HepG2 (cell line): ENCODE data around the gene TNNI2. TPM values are rescaled to one million over a fixed set of nuclear protein-coding genes. Genes with fewer than 3 reads are reported as not detected.

Experiments
- BCLAF1 ChIP-seq: fragments of 450-650 bp; IDR thresholded peaks from 2 replicates; pipeline ENCODE4 v1.6.1; 2017; ENCODE audit warnings: mild to moderate bottlenecking
- E2F2 ChIP-seq: sonication (generic); formaldehyde crosslinking; IDR thresholded peaks from 2 replicates; pipeline ENCODE4 v1.4.0; 2020; ENCODE audit warnings: missing genetic modification reagents, borderline replicate concordance
- ELF3 ChIP-seq: IDR thresholded peaks from 2 replicates; pipeline ENCODE4 v1.6.1; 2016; ENCODE audit warnings: missing genetic modification reagents, missing compliant biosample characterization
- FOXJ3 ChIP-seq: sonication (generic); formaldehyde crosslinking; IDR thresholded peaks from 2 replicates; pipeline ENCODE4 v1.4.0; 2020; ENCODE audit warnings: missing genetic modification reagents, mild to moderate bottlenecking, borderline replicate concordance
- GPBP1L1 ChIP-seq: sonication (generic); formaldehyde crosslinking; IDR thresholded peaks from 2 replicates; pipeline ENCODE4 v1.5.0; 2020; ENCODE audit warnings: mild to moderate bottlenecking, missing genetic modification reagents
- MED8 ChIP-seq: sonication (generic); formaldehyde crosslinking; IDR thresholded peaks from 2 replicates; pipeline ENCODE4 v1.8.1; 2023; ENCODE audit warnings: mild to moderate bottlenecking, missing genetic modification reagents; ENCODE audit not compliant: insufficient replicate concordance
- NFKBIZ ChIP-seq: IDR thresholded peaks from 2 replicates; pipeline ENCODE4 v1.6.1; 2018; ENCODE audit warnings: missing genetic modification reagents, missing compliant biosample characterization
- NR2F6 ChIP-seq, 2 experiments: IDR thresholded peaks; 2 replicates each; pipeline ENCODE4 v1.6.1; 2016; ENCODE audit warnings: antibody characterized with exemption in 1 of 2, mild to moderate bottlenecking in 1 of 2
- RARA ChIP-seq: IDR thresholded peaks from 2 replicates; pipeline ENCODE4 v1.6.1; 2016; ENCODE audit warnings: missing genetic modification reagents, missing compliant biosample characterization
- REPIN1 ChIP-seq: sonication (generic); formaldehyde crosslinking; IDR thresholded peaks from 2 replicates; pipeline ENCODE4 v1.8.0; 2022; ENCODE audit warnings: missing genetic modification reagents, low read depth, mild to moderate bottlenecking, borderline replicate concordance
- RXRA ChIP-seq: sonication (generic); formaldehyde crosslinking; IDR thresholded peaks from 2 replicates; pipeline ENCODE4 v1.5.1; 2020; ENCODE audit warnings: missing genetic modification reagents
- TCF7 ChIP-seq: sonication (generic); IDR thresholded peaks from 2 replicates; pipeline ENCODE4 v1.6.1; 2016; ENCODE audit warnings: antibody characterized with exemption, low read depth
- THAP8 ChIP-seq: sonication (generic); formaldehyde crosslinking; IDR thresholded peaks from 2 replicates; pipeline ENCODE4 v1.5.1; 2020; ENCODE audit warnings: missing genetic modification reagents, mild to moderate bottlenecking, borderline replicate concordance
- ZBTB7A ChIP-seq: sonication (generic); formaldehyde crosslinking; IDR thresholded peaks from 2 replicates; pipeline ENCODE4 v1.8.0; 2022; ENCODE audit warnings: mild to moderate bottlenecking, missing genetic modification reagents
- ZFP90 ChIP-seq: sonication (generic); formaldehyde crosslinking; IDR thresholded peaks from 2 replicates; pipeline ENCODE4 v1.8.0; 2022; ENCODE audit warnings: missing genetic modification reagents, mild to moderate bottlenecking, inconsistent platforms, borderline replicate concordance
- ZNF101 ChIP-seq: sonication (generic); formaldehyde crosslinking; IDR thresholded peaks from 2 replicates; pipeline ENCODE4 v1.4.0; 2020; ENCODE audit warnings: mild to moderate bottlenecking, low read depth, missing genetic modification reagents, borderline replicate concordance
- ZNF280D ChIP-seq: sonication (generic); formaldehyde crosslinking; IDR thresholded peaks from 2 replicates; pipeline ENCODE4 v1.5.1; 2020; ENCODE audit warnings: mild to moderate bottlenecking, missing genetic modification reagents
- ZNF510 ChIP-seq: sonication (generic); formaldehyde crosslinking; IDR thresholded peaks from 2 replicates; pipeline ENCODE4 v1.4.0; 2020; ENCODE audit warnings: low read depth, mild to moderate bottlenecking, missing genetic modification reagents
- ZNF737 ChIP-seq: sonication (generic); formaldehyde crosslinking; IDR thresholded peaks from 2 replicates; pipeline ENCODE4 v1.5.0; 2020; ENCODE audit warnings: missing genetic modification reagents, mild to moderate bottlenecking, borderline replicate concordance
- ZNF782 ChIP-seq: sonication (generic); formaldehyde crosslinking; IDR thresholded peaks from 2 replicates; pipeline ENCODE4 v1.4.0; 2020; ENCODE audit warnings: missing genetic modification reagents, mild to moderate bottlenecking, borderline replicate concordance
- polyA plus RNA-seq, 8 experiments: library from polyadenylated mRNA; depleted of rRNA in 3 of 8; stranded (reverse) in 7 of 8; unstranded in 1 of 8; fragments of >200 nt; fragmentation: Illumina TruSeq in 4 of 8; extraction: Trizol in 4 of 8; gene quantifications; 2 replicates each; pipeline versions ENCODE4 v1.2.1 to v1.2.3, GENCODE V29; 2011 to 2016; ENCODE audit warnings: low read depth in 4 of 8, missing spikeins in 1 of 8, mixed read lengths in 1 of 8; ENCODE audit not compliant: insufficient read depth in 1 of 8
- total RNA-seq, 5 experiments: library from RNA; depleted of rRNA; stranded (reverse); fragments of >200 nt; fragmentation: Illumina TruSeq; extraction: Trizol; gene quantifications; 2 replicates each; pipeline ENCODE4 v1.2.3, GENCODE V29; 2016; ENCODE audit warnings: low read depth in 1 of 5

The TNNI2 gene
- total and polyA plus RNA-seq, 2 of the 13 experiments (the other 11 are each of a cell fraction or from before 2014, with no cell fraction given), result 7.2 to 12.0 TPM

GRCh38 chr11:1825039-1825740 is 13.6 kb upstream of the TNNI2 start (continued):
- TF ChIP-seq NFKBIZ (no peak), BCLAF1 (no peak), FOXJ3 (CRISPR knock-in tag) (0 out of 2 replicates have a peak, but pooled peaks have one; percentile 35), RARA (CRISPR knock-in tag) (peak; percentile 67), REPIN1 (CRISPR knock-in tag) (peak; percentile 28; the same call in 1 of the 2 replicates), ZNF101 (CRISPR knock-in tag) (no peak), ZBTB7A (CRISPR knock-in tag) (peak; percentile 86), ELF3 (CRISPR knock-in tag) (0 out of 2 replicates have a peak, but pooled peaks have one; percentile 35), GPBP1L1 (no peak), RXRA (CRISPR knock-in tag) (peak; percentile 78), E2F2 (CRISPR knock-in tag) (no peak), THAP8 (no peak), ZNF782 (CRISPR knock-in tag) (peak; percentile 52; the same call in 1 of the 2 replicates), MED8 (no peak), TCF7 (no peak), ZFP90 (CRISPR knock-in tag) (peak; percentile 80), NR2F6 (IDR thresholded peaks at IDR 0.05) (peak; percentile 78), NR2F6 (CRISPR knock-in tag; IDR thresholded peaks at IDR 0.05) (peak; percentile 93), ZNF280D (0 out of 2 replicates have a peak, but pooled peaks have one; percentile 34), ZNF510 (0 out of 2 replicates have a peak, but pooled peaks have one; percentile 27), ZNF737 (CRISPR knock-in tag) (no peak)
